Iris pigment epithelial cell (primary cell): ENCODE measurements around the gene PPP1R9B.

Experiments used
- DNase-seq: peaks from one replicate; pipeline ENCODE4 v3.0.0-alpha.2; 2011; ENCODE audit warnings: low read depth

PPP1R9B gene

GRCh38 chr17:50155115-50155819 is 4.8 kb upstream of the PPP1R9B start:
- DNase-seq, result peak; percentile 75

DNA sequence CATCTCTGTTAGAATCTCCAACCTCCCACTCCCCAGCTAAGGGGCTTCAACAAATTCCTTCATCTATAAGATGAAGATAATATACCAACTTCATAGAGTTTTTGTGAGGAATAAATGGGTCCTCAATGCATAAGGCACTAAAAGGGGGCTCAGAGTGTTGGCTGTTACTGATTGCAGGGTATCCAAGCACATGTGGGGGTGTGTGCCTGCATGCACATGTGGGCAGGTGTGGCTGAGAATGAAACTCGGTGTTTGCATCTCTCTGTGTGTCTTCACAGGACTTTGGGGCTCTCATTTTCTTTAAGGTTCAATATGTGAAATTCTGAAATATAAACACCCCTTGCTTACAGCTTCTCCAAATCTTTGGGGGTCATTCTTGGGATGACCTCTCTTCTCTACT is 4.1 kb upstream of the PPP1R9B start:
- no peak for DNase-seq

DNA sequence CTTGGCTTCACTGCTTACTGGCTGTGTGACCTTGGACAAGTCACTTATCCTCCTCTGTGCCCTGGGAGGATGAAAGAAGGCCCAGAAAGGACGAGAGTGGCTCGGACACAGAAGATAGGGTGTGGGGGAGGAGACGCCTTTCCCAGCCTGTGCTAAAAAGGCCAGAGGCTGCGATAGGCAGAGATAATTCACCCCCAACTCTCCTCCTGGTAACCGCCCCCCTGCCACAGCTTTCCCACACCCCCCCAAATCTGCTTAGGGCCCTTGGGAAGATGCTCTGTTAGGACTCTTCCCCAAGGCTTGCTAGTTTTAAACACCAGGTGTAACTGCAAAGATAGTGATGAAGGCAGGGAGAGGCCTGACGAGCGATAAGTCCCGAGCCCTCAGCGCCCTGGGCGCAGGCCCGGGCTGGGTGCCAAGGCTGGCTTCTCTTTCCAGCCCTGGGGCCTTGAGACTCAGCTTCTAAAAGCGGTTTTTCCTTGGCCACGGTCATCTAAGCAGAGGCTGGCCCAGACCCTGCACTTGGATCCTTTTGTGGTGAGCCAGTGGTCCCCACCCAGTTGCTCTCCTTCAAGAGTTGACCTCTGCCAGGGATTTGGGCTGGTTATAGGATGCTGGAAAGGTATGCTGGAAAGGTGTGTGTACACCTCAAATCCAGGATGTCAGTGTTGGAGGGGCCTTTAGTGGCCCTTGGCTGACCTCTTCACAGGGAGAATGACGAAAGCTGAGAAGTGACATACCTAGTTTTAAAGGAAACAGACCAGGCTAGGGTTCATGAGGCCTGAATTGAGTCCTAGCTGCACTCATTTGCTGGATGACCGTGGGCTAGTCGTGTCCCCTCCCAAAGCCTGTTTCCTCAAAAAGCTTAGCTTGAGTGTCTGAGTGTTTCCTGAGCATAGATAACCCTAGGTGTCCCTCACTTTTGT is 3.4 kb upstream of the PPP1R9B start:
- DNase-seq, result no peak

GRCh38 chr17:50152736-50153135 is 2.3 kb upstream of the PPP1R9B start:
- no peak for DNase-seq

DNA sequence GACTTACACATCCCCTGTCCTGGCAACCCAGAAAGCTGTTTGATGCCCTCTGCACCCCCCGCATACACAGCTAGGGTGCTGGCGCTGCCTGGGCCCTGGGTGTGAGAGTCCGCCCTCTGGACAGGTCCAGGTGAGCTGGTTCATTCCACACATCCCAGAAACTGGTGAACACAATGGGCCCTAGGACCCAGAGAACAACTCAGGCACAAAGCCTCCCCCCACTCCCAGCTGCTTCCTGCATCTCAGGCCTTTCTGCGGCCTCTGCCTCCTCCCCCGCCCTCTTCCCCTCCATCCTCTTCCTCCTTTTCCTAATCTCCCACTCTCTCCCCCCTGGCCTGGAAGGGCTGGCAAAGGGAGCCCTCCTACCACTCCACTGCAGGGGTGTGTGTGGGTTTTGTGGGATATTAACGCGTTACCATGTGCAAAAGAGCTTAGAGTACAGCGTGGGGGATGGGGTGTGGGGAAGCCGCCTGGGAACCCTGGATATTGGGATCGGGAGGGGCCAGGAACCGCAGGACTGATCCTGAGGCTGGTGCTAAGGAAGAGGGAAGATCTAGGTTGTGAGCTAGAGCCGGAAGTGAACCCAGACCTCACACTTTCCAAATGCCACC is 1.6 kb upstream of the PPP1R9B start:
- peak; percentile 86 for DNase-seq

DNA sequence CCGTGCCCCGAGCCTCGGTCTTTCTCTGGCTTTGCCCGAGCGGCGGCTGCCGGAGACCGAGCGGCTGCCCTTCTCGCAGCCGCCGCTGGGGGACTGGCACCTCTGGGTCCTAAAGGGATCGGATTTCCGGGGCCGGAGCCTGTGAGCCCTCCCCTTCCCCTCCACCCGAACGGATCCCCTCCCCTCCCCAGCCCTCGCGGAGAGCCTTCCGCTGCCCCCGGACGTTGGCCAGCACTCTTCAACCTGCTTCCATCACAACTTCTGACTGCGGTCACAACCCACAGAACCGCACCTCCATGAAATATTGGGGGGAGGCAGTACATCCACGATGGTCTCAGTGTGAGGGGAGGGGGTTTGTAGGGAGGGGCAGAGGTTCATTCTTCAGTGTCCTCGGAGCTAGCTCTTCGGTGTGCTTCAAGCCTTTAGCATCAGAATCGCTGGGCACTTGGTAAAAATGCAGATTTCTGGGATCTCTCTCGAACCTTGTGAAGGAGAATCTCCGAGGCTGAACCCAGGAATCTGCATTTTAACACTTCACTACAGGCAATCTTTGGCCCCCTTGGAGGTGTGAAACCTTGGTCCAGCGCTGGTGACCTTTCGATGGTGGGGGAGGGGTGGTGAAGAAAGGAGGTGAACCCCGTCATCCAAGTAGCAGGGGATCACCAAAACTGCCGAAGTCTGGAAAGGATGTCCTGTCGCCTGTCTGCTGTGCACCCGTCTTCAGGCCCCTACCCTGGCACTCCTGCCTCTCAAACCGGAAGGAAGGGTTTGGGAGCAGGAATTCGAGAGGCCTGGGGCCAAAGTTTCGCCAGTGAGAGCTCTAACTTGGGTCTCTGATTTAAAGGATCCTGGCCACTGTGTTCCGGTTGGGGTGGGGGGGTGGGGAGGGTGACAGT is 812 bp upstream of the PPP1R9B start:
- peak; percentile 92 for DNase-seq

DNA sequence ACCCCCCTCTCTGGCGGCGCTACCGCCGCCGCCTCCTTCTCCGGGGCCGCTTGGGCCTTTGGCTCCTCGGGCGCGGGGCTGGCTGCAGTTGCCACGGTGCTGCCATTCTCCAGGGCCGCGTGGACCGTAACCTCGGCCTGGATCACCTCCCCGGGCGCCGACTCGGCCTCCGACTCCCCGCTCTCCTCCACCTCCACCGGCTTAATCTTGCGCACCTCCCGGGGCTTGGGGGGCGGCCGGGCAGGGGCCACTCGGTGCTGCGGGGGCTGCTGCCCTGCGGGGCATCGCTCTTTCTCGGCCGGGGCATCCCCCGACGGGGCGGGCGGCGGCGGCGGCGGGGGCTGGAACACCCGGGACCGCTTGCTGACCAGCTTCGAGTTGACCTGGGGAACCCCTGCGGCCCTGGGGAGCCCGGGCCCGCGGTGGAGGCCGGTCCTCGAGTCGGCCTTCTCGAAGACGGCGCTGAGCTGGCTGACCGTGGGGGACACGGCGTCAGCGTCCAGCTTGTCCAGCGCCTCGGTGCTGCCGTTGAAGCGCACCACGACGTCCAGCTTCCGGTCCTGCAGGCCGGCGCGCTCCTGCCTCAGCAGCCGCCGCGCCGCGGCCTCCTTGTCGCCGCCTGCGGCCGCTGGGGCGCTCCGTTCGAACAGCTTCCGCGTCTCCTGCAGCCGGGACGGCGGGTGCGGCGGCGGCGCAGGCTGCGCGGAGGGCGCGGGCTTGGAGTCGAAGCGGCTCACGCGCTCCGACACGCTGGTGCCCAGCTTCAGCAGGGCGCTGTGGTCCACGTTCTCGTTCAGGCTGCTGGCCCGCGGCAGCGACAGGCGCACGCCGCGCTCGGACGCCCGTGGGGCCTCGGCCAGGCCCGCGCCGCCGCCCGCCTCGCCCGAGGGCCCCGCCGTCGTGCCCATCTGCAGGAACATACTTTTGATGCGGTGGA is 792 bp downstream of the PPP1R9B start:
- peak; percentile 69 for DNase-seq

- DNase-seq, result no peak
These were observed 1.4 kb downstream of the PPP1R9B start for GRCh38 chr17:50149091-50149416.

GRCh38 chr17:50148226-50149090 is 2.0 kb downstream of the PPP1R9B start:
- no peak for DNase-seq

DNA sequence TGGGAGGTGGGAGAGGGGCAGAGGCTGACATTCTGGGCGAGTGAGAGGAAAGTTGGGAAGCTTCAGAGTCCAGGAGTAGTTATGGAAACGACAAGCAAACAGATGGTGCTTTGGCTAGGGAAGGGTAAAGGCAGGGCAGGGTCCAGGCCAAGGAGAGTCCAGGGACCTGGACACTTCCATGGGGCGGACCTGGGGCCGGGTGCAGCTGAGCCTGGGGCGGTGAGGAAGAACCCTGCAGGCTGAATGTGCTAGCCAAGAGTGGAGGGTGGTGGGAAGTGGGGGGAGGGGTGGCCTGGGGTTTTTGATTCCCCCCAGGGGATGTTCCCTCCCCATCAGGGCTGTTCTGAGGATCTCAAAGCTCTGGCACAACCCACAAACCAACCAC is 2.6 kb downstream of the PPP1R9B start:
- no peak for DNase-seq

- DNase-seq, result no peak
These were observed 3.4 kb downstream of the PPP1R9B start for GRCh38 chr17:50146927-50147665.

DNA sequence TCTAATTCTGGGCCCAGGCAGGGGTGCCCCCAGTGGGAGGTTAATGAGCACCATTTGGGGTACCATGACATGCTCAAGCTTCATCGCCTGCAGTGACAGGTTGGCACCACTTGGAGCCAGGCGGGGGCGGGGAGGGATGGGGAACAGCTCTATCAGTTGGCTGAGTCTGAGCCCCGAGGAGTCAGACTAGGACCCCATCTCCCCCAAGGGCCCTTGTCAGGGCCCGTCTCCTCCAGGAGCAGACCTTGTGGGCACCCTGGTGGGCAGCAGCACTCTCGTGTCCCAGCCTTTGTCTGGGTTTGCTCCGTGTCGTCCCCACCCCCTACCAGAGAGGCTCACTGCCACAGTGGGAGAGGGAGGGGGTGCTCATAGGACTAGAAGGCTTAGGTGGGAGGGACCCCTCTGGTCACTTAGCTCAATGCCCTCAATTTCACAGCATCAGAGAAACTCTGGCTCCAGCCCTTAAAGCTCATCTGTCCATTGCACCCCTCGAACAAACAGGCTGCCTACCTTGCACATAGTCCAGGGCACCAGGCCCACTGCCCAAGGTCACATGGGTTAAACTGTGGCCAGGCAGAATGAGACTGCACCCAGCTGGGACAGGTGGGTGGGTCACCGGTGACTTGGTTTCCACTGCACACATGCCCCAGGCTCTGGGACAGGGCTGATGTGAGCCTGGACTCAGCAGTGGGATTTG is 4.1 kb downstream of the PPP1R9B start:
- no peak for DNase-seq

GRCh38 chr17:50145532-50146229 is 4.8 kb downstream of the PPP1R9B start:
- no peak for DNase-seq

GRCh38 chr17:50144845-50145531 is 5.5 kb downstream of the PPP1R9B start:
- DNase-seq, result no peak

DNA sequence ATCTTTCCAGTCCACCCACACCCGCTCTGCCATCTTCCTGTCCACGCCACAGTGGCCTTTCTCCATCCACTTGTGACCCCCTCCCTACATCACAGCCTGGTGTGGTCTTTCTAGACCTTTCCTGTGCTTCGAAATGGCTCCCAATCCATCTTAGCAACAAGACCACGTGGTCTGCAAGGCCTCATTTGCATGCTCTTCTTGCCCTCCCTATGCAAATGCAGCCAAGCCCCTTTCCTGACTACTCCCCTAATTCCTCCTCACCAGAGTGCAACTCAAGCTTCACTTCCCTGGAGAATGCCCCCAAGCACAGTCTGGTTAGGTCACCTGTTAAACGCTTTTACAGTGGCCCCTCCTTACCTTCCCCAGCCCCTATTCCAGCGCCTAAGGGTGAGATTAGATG is 6.1 kb downstream of the PPP1R9B start:
- DNase-seq, result no peak

DNA sequence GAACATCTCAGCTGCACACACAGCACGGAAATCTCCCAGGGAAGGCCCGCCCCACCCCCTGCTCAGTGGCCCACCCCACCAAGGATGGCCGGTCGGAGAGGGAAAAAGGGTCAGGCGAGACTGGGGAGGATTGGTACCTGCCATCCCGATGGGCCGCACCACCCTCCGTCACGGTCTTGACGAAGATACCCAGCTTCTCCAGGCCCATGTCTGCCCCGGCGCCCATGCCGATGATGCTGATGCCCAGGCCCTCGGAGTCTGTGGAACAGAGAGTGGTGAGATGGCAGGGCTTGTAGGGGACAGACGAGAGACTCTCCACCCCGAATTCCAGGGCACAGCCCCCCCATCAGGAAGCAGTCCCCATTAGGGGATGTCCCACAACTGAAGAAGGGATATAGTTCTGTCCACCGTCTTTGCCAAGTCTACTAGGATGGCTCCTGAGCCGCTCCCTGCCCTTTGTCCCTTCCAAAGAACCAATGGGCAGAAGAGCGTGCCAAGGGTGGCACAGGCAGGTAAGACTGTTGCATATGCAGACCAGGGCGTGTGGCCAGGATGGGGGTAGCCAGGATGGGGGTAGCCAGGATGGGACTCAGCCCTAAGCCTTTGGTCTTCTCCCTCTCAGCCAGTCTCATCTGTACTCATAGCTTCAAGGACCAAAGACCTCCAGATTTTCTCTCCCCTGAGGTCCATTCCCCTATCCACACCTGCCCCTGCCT is 6.9 kb downstream of the PPP1R9B start:
- no peak for DNase-seq

DNA sequence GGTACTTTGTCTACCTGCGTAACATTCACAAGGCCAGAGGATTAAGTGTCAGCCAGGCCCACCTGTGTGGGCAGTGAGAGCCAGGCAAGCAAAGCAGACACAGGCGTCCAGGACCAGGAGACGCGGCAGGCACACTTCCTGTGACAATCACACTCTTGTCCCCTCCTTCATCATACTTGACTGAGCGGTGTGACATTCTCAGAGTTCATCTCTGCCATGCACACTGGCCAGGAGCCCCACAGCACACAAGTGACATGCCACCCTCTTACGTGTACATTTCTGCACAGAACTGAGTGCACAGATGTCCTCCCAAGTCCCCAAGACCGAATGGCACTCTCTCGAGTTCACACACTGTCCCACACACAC is 8.7 kb downstream of the PPP1R9B start:
- no peak for DNase-seq
